ENCODE data around the gene NRF1.

DNA sequence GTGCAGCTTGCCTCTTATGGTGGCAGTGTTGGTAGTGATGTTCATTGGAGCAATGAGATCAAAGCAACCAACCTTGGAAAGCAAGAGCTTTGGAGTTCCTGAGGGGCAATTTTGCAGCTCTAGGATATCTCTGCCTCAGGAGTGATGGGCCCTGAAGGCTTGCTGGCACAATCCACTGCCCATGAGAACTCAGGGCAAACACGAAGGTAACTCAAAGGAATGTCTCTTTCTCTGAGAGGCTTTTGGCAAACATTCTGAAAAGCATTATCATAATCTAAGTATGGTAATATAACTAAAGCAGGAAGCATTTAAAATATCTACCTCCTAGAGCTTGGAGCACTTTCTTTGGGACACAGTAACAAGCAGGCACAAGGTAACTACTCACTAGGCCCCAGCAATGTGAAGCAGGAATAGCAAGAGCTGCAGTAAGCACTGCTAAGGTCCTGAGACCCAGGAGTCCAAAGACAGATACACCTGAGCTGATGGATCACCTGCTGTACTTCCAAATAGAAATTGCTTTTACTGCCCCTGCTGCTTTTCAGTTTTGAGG lies 103.1 kb downstream of the NRF1 start:
- TF ChIP-seq, protein P1, sequence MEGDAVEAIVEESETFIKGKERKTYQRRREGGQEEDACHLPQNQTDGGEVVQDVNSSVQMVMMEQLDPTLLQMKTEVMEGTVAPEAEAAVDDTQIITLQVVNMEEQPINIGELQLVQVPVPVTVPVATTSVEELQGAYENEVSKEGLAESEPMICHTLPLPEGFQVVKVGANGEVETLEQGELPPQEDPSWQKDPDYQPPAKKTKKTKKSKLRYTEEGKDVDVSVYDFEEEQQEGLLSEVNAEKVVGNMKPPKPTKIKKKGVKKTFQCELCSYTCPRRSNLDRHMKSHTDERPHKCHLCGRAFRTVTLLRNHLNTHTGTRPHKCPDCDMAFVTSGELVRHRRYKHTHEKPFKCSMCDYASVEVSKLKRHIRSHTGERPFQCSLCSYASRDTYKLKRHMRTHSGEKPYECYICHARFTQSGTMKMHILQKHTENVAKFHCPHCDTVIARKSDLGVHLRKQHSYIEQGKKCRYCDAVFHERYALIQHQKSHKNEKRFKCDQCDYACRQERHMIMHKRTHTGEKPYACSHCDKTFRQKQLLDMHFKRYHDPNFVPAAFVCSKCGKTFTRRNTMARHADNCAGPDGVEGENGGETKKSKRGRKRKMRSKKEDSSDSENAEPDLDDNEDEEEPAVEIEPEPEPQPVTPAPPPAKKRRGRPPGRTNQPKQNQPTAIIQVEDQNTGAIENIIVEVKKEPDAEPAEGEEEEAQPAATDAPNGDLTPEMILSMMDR (IDR thresholded peaks at IDR 0.05): no peak
- no peak for TF ChIP-seq POLR2A (IDR thresholded peaks at IDR 0.05)

Data from adrenal gland (tissue), 5 donors.